ENCODE measurements around the gene ZNF57. TPM values are rescaled to one million over a fixed set of nuclear protein-coding genes. Genes with fewer than 3 reads are reported as not detected.
"Not testable (repeated sequence)": the region's sequence is repeated elsewhere in the genome, so short reads cannot be mapped to it uniquely, and the experiment has no call there.

The ZNF57 gene
- total RNA-seq, 2 experiments from 2014 or later: 5.9 to 7.1 TPM

- peaks cover 21% of the 10 kb centered on the region for H3K9me3 Mint-ChIP-seq (ENCODE audit: low read depth)
- intact Hi-C loops (cut with DNase I, micrococcal nuclease); CTCF ChIA-PET; H3K4me3 Mint-ChIP-seq; ATAC-seq; H3K4me1 Mint-ChIP-seq; H3K27ac Mint-ChIP-seq; H3K27me3 Mint-ChIP-seq; POLR2A ChIA-PET; DNase-seq: not testable (repeated sequence)
- H3K36me3 Mint-ChIP-seq (ENCODE audit: low read depth): peaks cover 68% of the 10 kb centered on the region
These were observed 35.1 kb downstream of the ZNF57 start for GRCh38 chr19:2935863-2936262.

- POLR2A ChIA-PET: no interaction called here
These were observed 42.4 kb downstream of the ZNF57 start for GRCh38 chr19:2942928-2943640.

GRCh38 chr19:2944403-2944774 is 43.7 kb downstream of the ZNF57 start:
- Mint-ChIP-seq H3K4me1 (peaks cover 29% of the 10 kb centered on the region), H3K36me3 (ENCODE audit: low read depth) (peaks cover 6% of the 10 kb centered on the region), H3K27me3 (no peaks in the 10 kb centered on the region), H3K4me3 (peak overlapping the region; percentile 83), H3K27ac (no peak overlapping the region), H3K9me3 (ENCODE audit: low read depth) (no peaks in the 10 kb centered on the region)
- no peak for DNase-seq
- POLR2A ChIA-PET: interaction anchor here (0.6 kb wide), 2 partner anchors 24 to 340 kb away, joined by 3 read pairs; no protein-coding TSS in a partner anchor
- CTCF ChIA-PET: no interaction called here
- intact Hi-C loops (cut with DNase I, micrococcal nuclease): loop anchor here (2.0 to 5.0 kb wide), 2 partner anchors 42 to 56 kb away; partner anchors contain the start of gene ZNF57 (in 1 of the 2)
- no peak for ATAC-seq

More at GRCh38 chr19:2942928-2943640, 42.4 kb downstream of the ZNF57 start:
- Mint-ChIP-seq H3K27ac (no peak overlapping the region), H3K36me3 (ENCODE audit: low read depth) (peaks cover 11% of the 10 kb centered on the region), H3K4me3 (peak overlapping the region; percentile 83), H3K4me1 (peaks cover 22% of the 10 kb centered on the region), H3K27me3 (no peaks in the 10 kb centered on the region), H3K9me3 (ENCODE audit: low read depth) (no peaks in the 10 kb centered on the region)
- CTCF ChIA-PET: interaction anchor here (0.6 to 1.1 kb wide), 2 partner anchors 35 to 201 kb away, joined by 3 read pairs; no protein-coding TSS in a partner anchor
- ATAC-seq: no peak
- no peak for DNase-seq
- intact Hi-C loops (cut with DNase I, micrococcal nuclease): loop anchor here in 1 of 2 experiments (5.0 kb wide), 1 partner anchor 41 kb away; the partner anchor contains the start of gene ZNF57

- ChIA-PET CTCF (no interaction called here), POLR2A (interaction anchor here (0.6 kb wide), 1 partner anchor 340 kb away, joined by 3 read pairs; no protein-coding TSS in a partner anchor)
- peak; percentile 100 for ATAC-seq
- peak; percentile 99 for DNase-seq
- intact Hi-C loops (cut with DNase I, micrococcal nuclease): loop anchor here (1.0 to 5.0 kb wide), 8 partner anchors 32 to 240 kb away; partner anchors contain the start of genes ZNF57 (in 2 of the 2), NCLN (in 1 of the 2), THOP1 (in 1 of the 2) and TLE6 (in 1 of the 2)
- Mint-ChIP-seq H3K27ac (peak within 1 kb of the TSS; percentile 97), H3K36me3 (ENCODE audit: low read depth) (peaks cover 5% of the 10 kb centered on the region), H3K9me3 (ENCODE audit: low read depth) (no peaks in the 10 kb centered on the region), H3K4me1 (peaks cover 34% of the 10 kb centered on the region), H3K27me3 (no peaks in the 10 kb centered on the region), H3K4me3 (peak within 1 kb of the TSS; percentile 83)
These were observed 44.2 kb downstream of the ZNF57 start, which contains the start of gene ZNF77 for GRCh38 chr19:2944775-2945574. Gene ZNF77 (minus strand): TSS chr19:2944971. CDS start chr19:2944840, 131 bp downstream.

GRCh38 chr19:2945575-2946184 is 45.0 kb downstream of the ZNF57 start:
- Mint-ChIP-seq H3K4me1 (peaks cover 34% of the 10 kb centered on the region), H3K36me3 (ENCODE audit: low read depth) (peaks cover 4% of the 10 kb centered on the region), H3K4me3 (peak overlapping the region; percentile 83), H3K9me3 (ENCODE audit: low read depth) (no peaks in the 10 kb centered on the region), H3K27me3 (no peaks in the 10 kb centered on the region), H3K27ac (peak overlapping the region; percentile 97)
- ChIA-PET POLR2A (no interaction called here), CTCF (no interaction called here)
- intact Hi-C loops (cut with DNase I, micrococcal nuclease): loop anchor here in 1 of 2 experiments (1.0 to 2.0 kb wide), 7 partner anchors 32 to 240 kb away; partner anchors contain the start of genes NCLN, THOP1, TLE6 and ZNF555
- DNase-seq (no peak), ATAC-seq (no peak)

- peak; percentile 2 for ATAC-seq
- peaks cover 15% of the 10 kb centered on the region for H3K4me1 Mint-ChIP-seq
- H3K9me3 Mint-ChIP-seq (ENCODE audit: low read depth): no peaks in the 10 kb centered on the region
- peaks cover 2% of the 10 kb centered on the region for H3K36me3 Mint-ChIP-seq (ENCODE audit: low read depth)
- H3K27me3 Mint-ChIP-seq: no peaks in the 10 kb centered on the region
- intact Hi-C loops (cut with DNase I, micrococcal nuclease): loop anchor here (1.0 to 5.0 kb wide), 16 partner anchors 27 to 811 kb away; partner anchors contain the start of genes NCLN (in 2 of the 2), APBA3 (in 1 of the 2), FZR1 (in 1 of the 2) and GNA11 (in 1 of the 2)
- H3K27ac Mint-ChIP-seq: peak overlapping the region; percentile 95
- CTCF ChIA-PET: interaction anchor here (0.5 to 3.6 kb wide), 44 partner anchors 10 to 1819 kb away, joined by 3 to 24 read pairs (median 4); partner anchors contain the start of genes GNG7, TLE6, ZNF555 and ZNF57
- peak overlapping the region; percentile 95 for H3K4me3 Mint-ChIP-seq
- DNase-seq: no peak
- POLR2A ChIA-PET: interaction anchor here (0.6 to 1.2 kb wide), 5 partner anchors 9 to 109 kb away, joined by 3 to 11 read pairs (median 7); partner anchors contain the start of genes ZNF555 and ZNF57
These were observed 49.2 kb downstream of the ZNF57 start for GRCh38 chr19:2949939-2950285.

- ATAC-seq (peak; percentile 99), DNase-seq (peak; percentile 100)
- ChIA-PET POLR2A (interaction anchor here (0.5 to 1.2 kb wide), 8 partner anchors 9 to 1040 kb away, joined by 3 to 11 read pairs (median 4); partner anchors contain the start of genes ZNF555 and ZNF57), CTCF (interaction anchor here (0.5 to 3.6 kb wide), 55 partner anchors 9 to 1818 kb away, joined by 3 to 24 read pairs (median 4); partner anchors contain the start of genes GNG7, MRPL54, NCLN and TLE6)
- Mint-ChIP-seq H3K36me3 (ENCODE audit: low read depth) (peaks cover 2% of the 10 kb centered on the region), H3K27me3 (no peaks in the 10 kb centered on the region), H3K4me3 (peak overlapping the region; percentile 95), H3K9me3 (ENCODE audit: low read depth) (no peaks in the 10 kb centered on the region), H3K4me1 (peaks cover 14% of the 10 kb centered on the region), H3K27ac (peak overlapping the region; percentile 95)
- intact Hi-C loops (cut with DNase I, micrococcal nuclease): loop anchor here (1.0 to 5.0 kb wide), 17 partner anchors 27 to 811 kb away; partner anchors contain the start of genes NCLN (in 2 of the 2), APBA3 (in 1 of the 2), FZR1 (in 1 of the 2) and GNA11 (in 1 of the 2)
These were observed 49.8 kb downstream of the ZNF57 start for GRCh38 chr19:2950286-2951124.

- H3K27me3 Mint-ChIP-seq: no peaks in the 10 kb centered on the region
- H3K9me3 Mint-ChIP-seq (ENCODE audit: low read depth): no peaks in the 10 kb centered on the region
- H3K36me3 Mint-ChIP-seq (ENCODE audit: low read depth): peaks cover 2% of the 10 kb centered on the region
- no peak overlapping the region for H3K27ac Mint-ChIP-seq
- peaks cover 12% of the 10 kb centered on the region for H3K4me1 Mint-ChIP-seq
- intact Hi-C loops (cut with DNase I, micrococcal nuclease): loop anchor here (5.0 kb wide), 2 partner anchors 234 to 554 kb away; partner anchors contain the start of genes FZR1 (in 1 of the 2) and NCLN (in 1 of the 2)
- no peak overlapping the region for H3K4me3 Mint-ChIP-seq
- ChIA-PET POLR2A (no interaction called here), CTCF (interaction anchor here (0.6 to 3.6 kb wide), 5 partner anchors 9 to 232 kb away, joined by 3 to 24 read pairs (median 3); no protein-coding TSS in a partner anchor)
- ATAC-seq (no peak), DNase-seq (no peak)
These were observed 52.3 kb downstream of the ZNF57 start for GRCh38 chr19:2952953-2953481.

GRCh38 chr19:2957160-2957559 is 56.4 kb downstream of the ZNF57 start:
- Mint-ChIP-seq H3K36me3 (ENCODE audit: low read depth) (no peaks in the 10 kb centered on the region), H3K4me1 (peaks cover 3% of the 10 kb centered on the region), H3K9me3 (ENCODE audit: low read depth) (no peaks in the 10 kb centered on the region), H3K27me3 (no peaks in the 10 kb centered on the region), H3K27ac (no peak overlapping the region), H3K4me3 (no peak overlapping the region)
- ChIA-PET POLR2A (no interaction called here), CTCF (interaction anchor here (1.7 kb wide), 1 partner anchor 147 kb away, joined by 5 read pairs; no protein-coding TSS in a partner anchor)
- DNase-seq (no peak), ATAC-seq (no peak)
- intact Hi-C loops (cut with DNase I, micrococcal nuclease): no loop called here

Data from activated CD4-positive, alpha-beta T cell treated with anti-CD3 and anti-CD28 coated beads for 36 hours (primary cell).